AG04450 (cell line): ENCODE measurements around the gene LRP11. TPM values are rescaled to one million over a fixed set of nuclear protein-coding genes. Genes with fewer than 3 reads are reported as not detected.

ENCODE experiments used
- CTCF ChIA-PET: fragments of 300-600, 350-600 bp; formaldehyde crosslinking; extraction: SDS; loops from one replicate; lab custom pipeline; 2022; ENCODE audit warnings: antibody characterized with exemption, inconsistent platforms; lab: Charles Lee
- POLR2A ChIA-PET: fragments of 350-600 bp; formaldehyde crosslinking; extraction: SDS; loops from one replicate; lab custom pipeline; 2021; ENCODE audit warnings: antibody characterized with exemption, inconsistent platforms; lab: Yijun Ruan, JAX
- DNase-seq: peaks from one replicate; pipeline ENCODE4 v3.0.0-alpha.2; 2011; ENCODE audit warnings: low read depth, low spot score
- H3K27ac ChIP-seq: one replicate; pipeline ENCODE4 v1.5.1; 2012; ENCODE audit warnings: low read depth, low read length, control low read depth
- H3K27me3 ChIP-seq: one replicate; pipeline ENCODE4 v1.6.0; 2012; ENCODE audit warnings: low read length; ENCODE audit not compliant: control insufficient read depth, insufficient read depth
- H3K4me3 ChIP-seq: 2 replicates; pipeline ENCODE4 v1.5.1; 2011; ENCODE audit warnings: mild to moderate bottlenecking, low read depth, low read length, control low read depth
- H3K9me3 ChIP-seq: 2 replicates; pipeline ENCODE4 v1.5.1; 2012; ENCODE audit warnings: low read length; ENCODE audit not compliant: control insufficient read depth, insufficient read depth
- CTCF ChIP-seq: IDR thresholded peaks from 2 replicates; pipeline ENCODE4 v1.5.1; 2011; ENCODE audit warnings: low read depth, low read length, control low read depth, inconsistent platforms
- polyA plus RNA-seq: library from polyadenylated mRNA; depleted of rRNA; stranded (reverse); fragments of >200 nt; gene quantifications from 2 replicates; pipeline ENCODE4 v1.2.3, GENCODE V29; 2011

LRP11 gene
- polyA plus RNA-seq, 1 experiment: 71.0 TPM

GRCh38 chr6:149872233-149872632, 8.1 kb upstream of the LRP11 start:
- Histone ChIP-seq H3K27ac (no peak overlapping the region), H3K4me3 (no peak overlapping the region), H3K27me3 (peaks cover 2% of the 10 kb centered on the region), H3K9me3 (no peaks in the 10 kb centered on the region)
- ChIA-PET CTCF (interaction anchor here (0.7 kb wide), 1 partner anchor 58 kb away, joined by 3 read pairs; no protein-coding TSS in a partner anchor), POLR2A (no interaction called here)
- no peak for DNase-seq
- no peak for TF ChIP-seq CTCF

GRCh38 chr6:149871182-149871581, 7.0 kb upstream of the LRP11 start:
- peaks cover 2% of the 10 kb centered on the region for H3K27me3 ChIP-seq
- H3K4me3 ChIP-seq: no peak overlapping the region
- no peaks in the 10 kb centered on the region for H3K9me3 ChIP-seq
- no peak for DNase-seq
- POLR2A ChIA-PET: interaction anchor here (0.7 kb wide), 1 partner anchor 153 kb away, joined by 5 read pairs; no protein-coding TSS in a partner anchor
- CTCF ChIA-PET: interaction anchor here (0.7 to 0.9 kb wide), 2 partner anchors 147 to 1199 kb away, joined by 3 read pairs; no protein-coding TSS in a partner anchor
- H3K27ac ChIP-seq: no peak overlapping the region
- no peak for TF ChIP-seq CTCF

- H3K4me3 ChIP-seq: no peak overlapping the region
- no peak overlapping the region for H3K27ac ChIP-seq
- DNase-seq: no peak
- CTCF ChIA-PET: interaction anchor here (0.9 to 1.7 kb wide), 2 partner anchors 29 to 34 kb away, joined by 4 to 6 read pairs; no protein-coding TSS in a partner anchor
- POLR2A ChIA-PET: no interaction called here
- no peak for TF ChIP-seq CTCF
- H3K9me3 ChIP-seq: no peaks in the 10 kb centered on the region
- no peaks in the 10 kb centered on the region for H3K27me3 ChIP-seq
These were observed 5.2 kb upstream of the LRP11 start for GRCh38 chr6:149869275-149869892.

GRCh38 chr6:149867876-149868640, 3.9 kb upstream of the LRP11 start:
- H3K27me3 ChIP-seq: no peaks in the 10 kb centered on the region
- ChIA-PET CTCF (interaction anchor here (0.9 kb wide), 1 partner anchor 28 kb away, joined by 4 read pairs; no protein-coding TSS in a partner anchor), POLR2A (no interaction called here)
- no peaks in the 10 kb centered on the region for H3K9me3 ChIP-seq
- no peak overlapping the region for H3K4me3 ChIP-seq
- no peak overlapping the region for H3K27ac ChIP-seq
- DNase-seq: no peak
- no peak for TF ChIP-seq CTCF
